Endothelial cell of umbilical vein (primary cell): ENCODE data around the gene DHX35. TPM values are rescaled to one million over a fixed set of nuclear protein-coding genes. Genes with fewer than 3 reads are reported as not detected.

Source experiments
- BruUV-seq: library from RNA; stranded (reverse); fragments of 400-500 nt; replicated peaks from 2 replicates; lab custom pipeline; 2021; lab: Mats Ljungman, UMichigan
- CTCF ChIA-PET: fragments of 300-600, 350-600 bp; sonication (Branson Sonifier 250); formaldehyde crosslinking; loops from one replicate; lab custom pipeline; 2021; ENCODE audit warnings: antibody characterized with exemption, inconsistent platforms; lab: Charles Lee
- POLR2A ChIA-PET: fragments of 300-600, 350-600 bp; sonication (Branson Sonifier 250); formaldehyde crosslinking; loops from one replicate; lab custom pipeline; 2021; ENCODE audit warnings: antibody characterized with exemption, inconsistent platforms; lab: Charles Lee
- DNase-seq: peaks from one replicate; pipeline ENCODE4 v3.0.0-alpha.2; 2011; ENCODE audit warnings: low read depth, low spot score
- FAIRE-seq: peaks from 2 replicates; lab custom pipeline; 2011; peaks lifted over from hg19 to GRCh38; lab: Jason Lieb, UNC
- H2AFZ ChIP-seq: 2 replicates; pipeline ENCODE4 v1.6.0; 2012; ENCODE audit warnings: low read depth, low read length, control low read depth, inconsistent platforms
- H3K27ac ChIP-seq: 2 replicates; pipeline ENCODE4 v1.5.1; 2011; ENCODE audit warnings: low read depth, mild to moderate bottlenecking, control low read depth, low read length, moderate library complexity; ENCODE audit not compliant: insufficient read depth
- H3K27me3 ChIP-seq, 2 experiments: 2 replicates each; pipeline versions ENCODE4 v1.6.0 to v1.6.1; 2011; ENCODE audit warnings: low read length in 2 of 2, mixed read lengths in 1 of 2; ENCODE audit not compliant: control insufficient read depth in 2 of 2, insufficient read depth in 2 of 2
- H3K36me3 ChIP-seq, 2 experiments: 2 replicates in 1 of 2; 3 replicates in 1 of 2; pipeline ENCODE4 v1.5.1; 2011; ENCODE audit warnings: low read length in 2 of 2, mild to moderate bottlenecking in 1 of 2, moderate library complexity in 1 of 2; ENCODE audit not compliant: control insufficient read depth in 2 of 2, insufficient read depth in 2 of 2; ENCODE audit errors: extremely low read depth in 1 of 2
- H3K4me1 ChIP-seq: 3 replicates; pipeline ENCODE4 v1.5.1; 2011; ENCODE audit warnings: mild to moderate bottlenecking, low read length; ENCODE audit not compliant: control insufficient read depth, insufficient read depth; ENCODE audit errors: extremely low read depth
- H3K4me2 ChIP-seq: 2 replicates; pipeline ENCODE4 v1.6.1; 2011; ENCODE audit warnings: low read length, control low read depth, mixed read lengths; ENCODE audit not compliant: insufficient read depth
- H3K4me3 ChIP-seq, 3 experiments: fragments of 200-600 bp in 1 of 3; sonication (generic), shearing (Covaris generic) in 1 of 3; replicated peaks in 1 of 3; 2 replicates each; pipeline ENCODE4 v1.5.1; 2011 to 2016; ENCODE audit warnings: control low read depth in 3 of 3, low read length in 3 of 3, mild to moderate bottlenecking in 2 of 3, inconsistent platforms in 1 of 3, low read depth in 1 of 3, moderate library complexity in 1 of 3; ENCODE audit not compliant: insufficient read depth in 1 of 3
- H3K79me2 ChIP-seq: 2 replicates; pipeline ENCODE4 v1.6.0; 2012; ENCODE audit warnings: low read length, inconsistent platforms; ENCODE audit not compliant: control insufficient read depth, insufficient read depth
- H3K9ac ChIP-seq: replicated peaks from 2 replicates; pipeline ENCODE3; 2011; ENCODE audit warnings: low read length, control low read depth; ENCODE audit not compliant: insufficient read depth; ENCODE audit errors: extremely low read depth
- H3K9me1 ChIP-seq: replicated peaks from 3 replicates; pipeline ENCODE4 v1.6.0; 2011; ENCODE audit warnings: mild to moderate bottlenecking, low read length; ENCODE audit not compliant: control insufficient read depth, insufficient read depth; ENCODE audit errors: extremely low read depth
- H3K9me3 ChIP-seq: replicated peaks from 2 replicates; pipeline ENCODE4 v1.5.1; 2012; ENCODE audit warnings: low read length, inconsistent platforms; ENCODE audit not compliant: control insufficient read depth, insufficient read depth
- H4K20me1 ChIP-seq: replicated peaks from 2 replicates; pipeline ENCODE3; 2011; ENCODE audit warnings: mild to moderate bottlenecking, low read length; ENCODE audit not compliant: control insufficient read depth, insufficient read depth; ENCODE audit errors: extremely low read depth
- CTCF ChIP-seq, 2 donors: IDR thresholded peaks; 1 replicate in 1 of 2; 2 replicates in 1 of 2; pipeline ENCODE4 v1.5.1; 2011; ENCODE audit warnings: low read length in 2 of 2, mild to moderate bottlenecking in 2 of 2, moderate library complexity in 2 of 2, control low read depth in 1 of 2, inconsistent platforms in 1 of 2, low read depth in 1 of 2; ENCODE audit not compliant: insufficient read depth in 1 of 2; ENCODE audit errors: extremely low read depth in 1 of 2
- EZH2 ChIP-seq: IDR thresholded peaks from 2 replicates; pipeline ENCODE4 v1.6.1; 2012; ENCODE audit warnings: borderline replicate concordance, low read depth, mild to moderate bottlenecking, moderate library complexity, low read length, inconsistent platforms; ENCODE audit not compliant: severe bottlenecking
- FOS ChIP-seq: IDR thresholded peaks from 2 replicates; pipeline ENCODE4 v1.6.1; 2011; ENCODE audit warnings: mild to moderate bottlenecking, low read length, moderate library complexity, borderline replicate concordance; ENCODE audit not compliant: insufficient read depth
- GATA2 ChIP-seq: IDR thresholded peaks from 2 replicates; pipeline ENCODE4 v1.7.0; 2011; ENCODE audit warnings: low read depth, mild to moderate bottlenecking, moderate library complexity, mixed read lengths, low read length; ENCODE audit not compliant: insufficient read length, insufficient read depth
- JUN ChIP-seq: IDR thresholded peaks from 2 replicates; pipeline ENCODE4 v1.6.1; 2011; ENCODE audit warnings: borderline replicate concordance, low read depth; ENCODE audit not compliant: insufficient read length, insufficient read depth
- MAX ChIP-seq: IDR thresholded peaks from 2 replicates; pipeline ENCODE4 v1.6.1; 2011; ENCODE audit not compliant: insufficient read depth, insufficient read length
- MYC ChIP-seq: IDR thresholded peaks from one replicate; pipeline ENCODE4 v1.6.1; 2011; ENCODE audit warnings: mild to moderate bottlenecking, low read depth, low read length
- POLR2A ChIP-seq: IDR thresholded peaks from 2 replicates; pipeline ENCODE4 v1.6.1; 2012; ENCODE audit warnings: low read depth, mild to moderate bottlenecking, control low read depth, low read length
- POLR2AphosphoS5 ChIP-seq: IDR thresholded peaks from 2 replicates; pipeline ENCODE4 v1.6.1; 2012; ENCODE audit warnings: low read depth, mild to moderate bottlenecking, control low read depth, low read length, moderate library complexity; ENCODE audit not compliant: insufficient read depth
- dilution Hi-C: fragments of 300-500 bp; cut with MboI; formaldehyde crosslinking; loops from one replicate; pipeline ENCODE4 v1.15.0; 2019; ENCODE audit warnings: low sequenced_read_pairs; ENCODE audit not compliant: extremely low pct_ligation_motif_present
- intact Hi-C: fragments of 100-400 bp; cut with micrococcal nuclease; formaldehyde crosslinking; loops from one replicate; pipeline ENCODE4 v1.10.0; 2022
- polyA plus RNA-seq, 4 experiments: library from polyadenylated mRNA; depleted of rRNA in 3 of 4; stranded (reverse) in 3 of 4; unstranded in 1 of 4; fragments of >200 nt; gene quantifications; 2 replicates each; pipeline versions ENCODE4 v1.2.1 to v1.2.3, GENCODE V29; 2011 to 2012; ENCODE audit warnings: missing spikeins in 1 of 4
- total RNA-seq: library from RNA; stranded (reverse); gene quantifications from 2 replicates; pipeline ENCODE4 v1.2.3, GENCODE V29; 2021

The DHX35 gene
- total and polyA plus RNA-seq, 2 donors (not counting 3 experiments of a cell fraction or from before 2014, with no cell fraction given), result 10.0 to 13.0 TPM

- no peaks in the 10 kb centered on the region for H3K27me3 ChIP-seq
- no peak for FAIRE-seq
Measured at GRCh38 chr20:38979434-38979833, 17.3 kb downstream of the DHX35 start.

GRCh38 chr20:38979842-38980241 is 17.7 kb downstream of the DHX35 start:
- ChIA-PET CTCF (interaction anchor here (1.0 to 1.6 kb wide), 5 partner anchors 15 to 70 kb away, joined by 3 to 7 read pairs (median 4); partner anchors contain the start of genes DHX35 and FAM83D), POLR2A (no interaction called here)
- no peak overlapping the region for H2AFZ ChIP-seq
- H3K9me1 ChIP-seq, result no peaks in the 10 kb centered on the region
- no peak for DNase-seq
- intact Hi-C loops, result no loop called here
- peaks cover 4% of the 10 kb centered on the region for H3K4me1 ChIP-seq
- no peak for TF ChIP-seq MYC
- TF ChIP-seq FOS, result no peak
- TF ChIP-seq JUN, result no peak
- TF ChIP-seq CTCF (IDR thresholded peaks at IDR 0.05; ENCODE audit: extremely low read depth in 1 of 2, insufficient read depth in 1 of 2, low read depth in 1 of 2, low read length in 2 of 2), result no peak
- no peak for TF ChIP-seq GATA2
- no peak for TF ChIP-seq MAX
- no peak for TF ChIP-seq POLR2AphosphoS5
- no peak for TF ChIP-seq POLR2A
- TF ChIP-seq EZH2, result no peak
- FAIRE-seq, result no peak
- no peak overlapping the region for H3K27ac ChIP-seq
- H3K9ac ChIP-seq, result no peak overlapping the region
- no peak overlapping the region for H3K4me3 ChIP-seq
- no peak overlapping the region for H3K4me2 ChIP-seq
- no peaks in the 10 kb centered on the region for H3K27me3 ChIP-seq
- peaks cover 11% of the 10 kb centered on the region for H3K79me2 ChIP-seq
- H3K36me3 ChIP-seq, result no peaks in the 10 kb centered on the region
- BruUV-seq, result no TSS peak
- H4K20me1 ChIP-seq, result no peaks in the 10 kb centered on the region
- H3K9me3 ChIP-seq, result no peaks in the 10 kb centered on the region
- dilution Hi-C loops, result no loop called here

More at GRCh38 chr20:38979434-38979833, 17.3 kb downstream of the DHX35 start:
- Histone ChIP-seq H3K27ac (no peak overlapping the region), H3K9me3 (no peaks in the 10 kb centered on the region), H4K20me1 (no peaks in the 10 kb centered on the region), H3K4me1 (no peaks in the 10 kb centered on the region), H3K36me3 (no peaks in the 10 kb centered on the region), H3K9ac (no peak overlapping the region), H2AFZ (no peak overlapping the region), H3K9me1 (no peaks in the 10 kb centered on the region), H3K4me2 (no peak overlapping the region), H3K79me2 (peaks cover 13% of the 10 kb centered on the region), H3K4me3 (no peak overlapping the region)
- no peak for DNase-seq
- dilution Hi-C loops (no loop called here), intact Hi-C loops (no loop called here)
- CTCF ChIA-PET, result interaction anchor here (1.0 to 1.6 kb wide), 4 partner anchors 17 to 71 kb away, joined by 3 to 7 read pairs (median 4); partner anchors contain the start of genes DHX35 and FAM83D
- TF ChIP-seq MAX (no peak), FOS (no peak), POLR2AphosphoS5 (no peak)
- POLR2A ChIA-PET, result no interaction called here
- no TSS peak for BruUV-seq
